HEK293 (cell line): Measurements from ENCODE around the gene GLI1.

ENCODE experiments used
- CTCF ChIA-PET: fragments of 350-600 bp; formaldehyde crosslinking; extraction: SDS; loops from one replicate; lab custom pipeline; 2021; ENCODE audit warnings: antibody characterized with exemption; lab: Yijun Ruan, JAX
- POLR2A ChIA-PET: fragments of 300-600 bp; formaldehyde crosslinking; extraction: SDS; loops from one replicate; lab custom pipeline; 2020; ENCODE audit warnings: antibody characterized with exemption, inconsistent platforms; lab: Yijun Ruan, JAX
- H3K27ac ChIP-seq: fragments of 200-500 bp; sonication (Bioruptor generic); 2 replicates; pipeline ENCODE4 v1.5.1; 2014; ENCODE audit warnings: low read depth, low read length, control low read depth, inconsistent platforms; ENCODE audit errors: extremely low read depth
- H3K36me3 ChIP-seq, 2 experiments: fragments of 200-500 bp in 1 of 2; sonication (Bioruptor generic) in 1 of 2; 1 replicate in 1 of 2; 2 replicates in 1 of 2; pipeline ENCODE4 v1.5.1; 2014 to 2017; ENCODE audit warnings: inconsistent platforms in 2 of 2, low read length in 2 of 2; ENCODE audit not compliant: control insufficient read depth in 2 of 2, insufficient read depth in 1 of 2
- H3K4me1 ChIP-seq: fragments of 200-500 bp; sonication (Bioruptor generic); 2 replicates; pipeline ENCODE4 v1.5.1; 2014; ENCODE audit warnings: mild to moderate bottlenecking, low read length, inconsistent platforms; ENCODE audit not compliant: control insufficient read depth, insufficient read depth
- H3K4me3 ChIP-seq: 2 replicates; pipeline ENCODE4 v1.5.1; 2011; ENCODE audit warnings: low read depth, mild to moderate bottlenecking, control low read depth, low read length, moderate library complexity
- H3K9me3 ChIP-seq: fragments of 200-500 bp; sonication (Bioruptor generic); 2 replicates; pipeline ENCODE4 v1.5.1; 2014; ENCODE audit warnings: low read depth, low read length, inconsistent platforms; ENCODE audit not compliant: control insufficient read depth, insufficient read depth
- BCL11A ChIP-seq: fragments of 450-650 bp; formaldehyde crosslinking; IDR thresholded peaks from 2 replicates; pipeline ENCODE4 v1.5.1; 2016; ENCODE audit warnings: low read depth, missing biosample characterization, missing genetic modification characterization
- EGR2 ChIP-seq: fragments of 450-650 bp; formaldehyde crosslinking; IDR thresholded peaks from 2 replicates; pipeline ENCODE4 v1.5.1; 2016; ENCODE audit warnings: low read depth, missing biosample characterization, missing genetic modification characterization
- GFI1B ChIP-seq: fragments of 450-650 bp; formaldehyde crosslinking; IDR thresholded peaks from 2 replicates; pipeline ENCODE4 v1.5.1; 2016; ENCODE audit warnings: missing biosample characterization, missing genetic modification characterization
- GLI2 ChIP-seq: fragments of 450-650 bp; formaldehyde crosslinking; IDR thresholded peaks from 2 replicates; pipeline ENCODE4; 2017; ENCODE audit warnings: missing biosample characterization, missing genetic modification characterization, low read depth, borderline replicate concordance
- GLIS2 ChIP-seq: fragments of 450-650 bp; formaldehyde crosslinking; IDR thresholded peaks from 2 replicates; pipeline ENCODE4 v1.5.1; 2016; ENCODE audit warnings: missing biosample characterization, missing genetic modification characterization
- HOXD13 ChIP-seq: sonication (generic); formaldehyde crosslinking; IDR thresholded peaks from 2 replicates; pipeline ENCODE4 v1.8.0; 2022; ENCODE audit warnings: missing genetic modification reagents, borderline replicate concordance
- KLF10 ChIP-seq: fragments of 450-650 bp; IDR thresholded peaks from 2 replicates; pipeline ENCODE4 v1.5.1; 2018; ENCODE audit warnings: missing biosample characterization, mild to moderate bottlenecking, missing genetic modification characterization
- KLF16 ChIP-seq: fragments of 450-650 bp; formaldehyde crosslinking; IDR thresholded peaks from 2 replicates; pipeline ENCODE4 v1.5.1; 2017; ENCODE audit warnings: missing biosample characterization, missing genetic modification characterization
- KLF7 ChIP-seq: fragments of 450-650 bp; formaldehyde crosslinking; IDR thresholded peaks from 2 replicates; pipeline ENCODE4 v1.5.1; 2016; ENCODE audit warnings: missing biosample characterization, missing genetic modification characterization, borderline replicate concordance
- KLF8 ChIP-seq: fragments of 450-650 bp; formaldehyde crosslinking; IDR thresholded peaks from 2 replicates; pipeline ENCODE4 v1.5.1; 2016; ENCODE audit warnings: missing biosample characterization, missing genetic modification characterization
- KLF9 ChIP-seq: fragments of 450-650 bp; formaldehyde crosslinking; IDR thresholded peaks from 2 replicates; pipeline ENCODE4 v1.5.1; 2016; ENCODE audit warnings: missing biosample characterization, missing genetic modification characterization, low read depth
- SALL2 ChIP-seq: fragments of 450-650 bp; formaldehyde crosslinking; IDR thresholded peaks from 2 replicates; pipeline ENCODE4 v1.5.0; 2017; ENCODE audit warnings: missing biosample characterization, mild to moderate bottlenecking, missing genetic modification characterization, borderline replicate concordance
- WT1 ChIP-seq: fragments of 450-650 bp; formaldehyde crosslinking; IDR thresholded peaks from 2 replicates; pipeline ENCODE4 v1.5.1; 2016; ENCODE audit warnings: missing biosample characterization, missing genetic modification characterization
- ZBTB17 ChIP-seq: fragments of 450-650 bp; formaldehyde crosslinking; IDR thresholded peaks from 2 replicates; pipeline ENCODE4 v1.5.1; 2016; ENCODE audit warnings: missing biosample characterization, missing genetic modification characterization
- ZBTB20 ChIP-seq: fragments of 450-650 bp; formaldehyde crosslinking; IDR thresholded peaks from 2 replicates; pipeline ENCODE4 v1.5.1; 2016; ENCODE audit warnings: missing biosample characterization, missing genetic modification characterization
- ZBTB48 ChIP-seq: fragments of 450-650 bp; formaldehyde crosslinking; IDR thresholded peaks from 2 replicates; pipeline ENCODE4 v1.5.1; 2016; ENCODE audit warnings: missing biosample characterization, missing genetic modification characterization
- ZFHX2 ChIP-seq: fragments of 450-650 bp; formaldehyde crosslinking; conservative IDR thresholded peaks from 2 replicates; pipeline ENCODE4 v1.5.1; 2016; ENCODE audit warnings: missing biosample characterization, missing genetic modification characterization
- ZIC2 ChIP-seq: fragments of 450-650 bp; formaldehyde crosslinking; IDR thresholded peaks from 2 replicates; pipeline ENCODE4 v1.5.1; 2016; ENCODE audit warnings: missing biosample characterization, missing genetic modification characterization
- ZNF112 ChIP-seq: fragments of 450-650 bp; formaldehyde crosslinking; IDR thresholded peaks from 2 replicates; pipeline ENCODE4 v1.5.0; 2017; ENCODE audit warnings: missing biosample characterization, missing genetic modification characterization
- ZNF133 ChIP-seq: fragments of 450-650 bp; formaldehyde crosslinking; IDR thresholded peaks from 2 replicates; pipeline ENCODE4 v1.5.1; 2016; ENCODE audit warnings: missing biosample characterization, missing genetic modification characterization
- ZNF140 ChIP-seq: fragments of 450-650 bp; formaldehyde crosslinking; IDR thresholded peaks from 2 replicates; pipeline ENCODE4 v1.5.1; 2016; ENCODE audit warnings: missing biosample characterization, missing genetic modification characterization
- ZNF175 ChIP-seq: fragments of 450-650 bp; formaldehyde crosslinking; IDR thresholded peaks from 2 replicates; pipeline ENCODE4 v1.5.1; 2016; ENCODE audit warnings: missing biosample characterization, missing genetic modification characterization
- ZNF239 ChIP-seq: fragments of 450-650 bp; formaldehyde crosslinking; IDR thresholded peaks from 2 replicates; pipeline ENCODE4 v1.5.1; 2016; ENCODE audit warnings: missing biosample characterization, missing genetic modification characterization
- ZNF37A ChIP-seq: fragments of 450-650 bp; IDR thresholded peaks from 2 replicates; pipeline ENCODE4 v1.5.1; 2018; ENCODE audit warnings: missing biosample characterization, missing genetic modification characterization
- ZNF423 ChIP-seq: fragments of 450-650 bp; formaldehyde crosslinking; IDR thresholded peaks from 2 replicates; pipeline ENCODE4 v1.5.1; 2016; ENCODE audit warnings: missing biosample characterization, missing genetic modification characterization
- ZNF624 ChIP-seq: fragments of 450-650 bp; formaldehyde crosslinking; IDR thresholded peaks from 2 replicates; pipeline ENCODE4 v1.5.1; 2017; ENCODE audit warnings: missing biosample characterization, missing genetic modification characterization
- ZNF626 ChIP-seq: fragments of 450-650 bp; sonication (Bioruptor Pico); formaldehyde crosslinking; IDR thresholded peaks from 2 replicates; pipeline ENCODE4 v1.5.1; 2018; ENCODE audit warnings: missing biosample characterization, missing genetic modification characterization, inconsistent platforms
- ZNF660 ChIP-seq: fragments of 450-650 bp; IDR thresholded peaks from 2 replicates; pipeline ENCODE4 v1.5.1; 2018; ENCODE audit warnings: missing biosample characterization, mild to moderate bottlenecking, missing genetic modification characterization
- ZNF701 ChIP-seq: fragments of 450-650 bp; formaldehyde crosslinking; IDR thresholded peaks from 2 replicates; pipeline ENCODE4 v1.5.1; 2016; ENCODE audit warnings: missing biosample characterization, missing genetic modification characterization
- ZNF747 ChIP-seq: fragments of 450-650 bp; formaldehyde crosslinking; IDR thresholded peaks from 2 replicates; pipeline ENCODE4 v1.5.1; 2016; ENCODE audit warnings: missing biosample characterization, missing genetic modification characterization
- TF ChIP-seq, protein P1 (sequence below): fragments of 450-650 bp; formaldehyde crosslinking; IDR thresholded peaks from 2 replicates; pipeline ENCODE4 v1.5.1; 2016; ENCODE audit warnings: missing biosample characterization, missing genetic modification characterization
- TF ChIP-seq, protein P2 (sequence below): fragments of 450-650 bp; formaldehyde crosslinking; IDR thresholded peaks from 2 replicates; pipeline ENCODE4 v1.5.1; 2016; ENCODE audit warnings: missing biosample characterization, missing genetic modification characterization
- TF ChIP-seq, protein P3 (sequence below): fragments of 450-650 bp; formaldehyde crosslinking; IDR thresholded peaks from 2 replicates; pipeline ENCODE4 v1.5.1; 2016; ENCODE audit warnings: missing biosample characterization, missing genetic modification characterization
- TF ChIP-seq, protein P4 (sequence below): fragments of 450-650 bp; formaldehyde crosslinking; IDR thresholded peaks from 2 replicates; pipeline ENCODE4 v1.5.1; 2016; ENCODE audit warnings: missing biosample characterization, missing genetic modification characterization

The GLI1 gene

GRCh38 chr12:57461276-57461916, 1.8 kb downstream of the GLI1 start (continued):
- no peak for TF ChIP-seq ZNF701 (tag by site-specific recombination)
- peak; percentile 35 for TF ChIP-seq KLF10 (tag by site-specific recombination)
- TF ChIP-seq, protein P1, sequence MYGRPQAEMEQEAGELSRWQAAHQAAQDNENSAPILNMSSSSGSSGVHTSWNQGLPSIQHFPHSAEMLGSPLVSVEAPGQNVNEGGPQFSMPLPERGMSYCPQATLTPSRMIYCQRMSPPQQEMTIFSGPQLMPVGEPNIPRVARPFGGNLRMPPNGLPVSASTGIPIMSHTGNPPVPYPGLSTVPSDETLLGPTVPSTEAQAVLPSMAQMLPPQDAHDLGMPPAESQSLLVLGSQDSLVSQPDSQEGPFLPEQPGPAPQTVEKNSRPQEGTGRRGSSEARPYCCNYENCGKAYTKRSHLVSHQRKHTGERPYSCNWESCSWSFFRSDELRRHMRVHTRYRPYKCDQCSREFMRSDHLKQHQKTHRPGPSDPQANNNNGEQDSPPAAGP (tag by site-specific recombination) = peak; percentile 59; the same call in 1 of the 2 replicates
- TF ChIP-seq WT1 = peak; percentile 43; the same call in 1 of the 2 replicates
- no peak for TF ChIP-seq ZNF133 (tag by site-specific recombination)
- TF ChIP-seq ZBTB17 (tag by site-specific recombination) = no peak; the same call in 1 of the 2 replicates
- no peak for TF ChIP-seq ZNF140 (tag by site-specific recombination)
- TF ChIP-seq GFI1B (tag by site-specific recombination) = no peak
- TF ChIP-seq SALL2 (tag by site-specific recombination) = no peak
- no peak for TF ChIP-seq ZNF747
- TF ChIP-seq ZIC2 = peak; percentile 91
- no peak for TF ChIP-seq ZNF626 (tag by site-specific recombination)
- peak; percentile 92 for TF ChIP-seq GLIS2
- TF ChIP-seq GLI2 (tag by site-specific recombination) = no peak
- TF ChIP-seq KLF16 (tag by site-specific recombination) = 0 out of 2 replicates have a peak, but pooled peaks have one; percentile 62
- peak; percentile 75; the same call in 1 of the 2 replicates for TF ChIP-seq KLF8
- TF ChIP-seq ZNF37A (tag by site-specific recombination) = no peak
- TF ChIP-seq ZNF423 (tag by site-specific recombination) = peak; percentile 74; the same call in 1 of the 2 replicates
- TF ChIP-seq, protein P2, sequence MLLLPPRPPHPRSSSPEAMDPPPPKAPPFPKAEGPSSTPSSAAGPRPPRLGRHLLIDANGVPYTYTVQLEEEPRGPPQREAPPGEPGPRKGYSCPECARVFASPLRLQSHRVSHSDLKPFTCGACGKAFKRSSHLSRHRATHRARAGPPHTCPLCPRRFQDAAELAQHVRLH (tag by site-specific recombination) = 0 out of 2 replicates have a peak, but pooled peaks have one; percentile 34
- no peak for TF ChIP-seq ZNF624 (tag by site-specific recombination)
- TF ChIP-seq, all 188 proteins: peak for 45

DNA sequence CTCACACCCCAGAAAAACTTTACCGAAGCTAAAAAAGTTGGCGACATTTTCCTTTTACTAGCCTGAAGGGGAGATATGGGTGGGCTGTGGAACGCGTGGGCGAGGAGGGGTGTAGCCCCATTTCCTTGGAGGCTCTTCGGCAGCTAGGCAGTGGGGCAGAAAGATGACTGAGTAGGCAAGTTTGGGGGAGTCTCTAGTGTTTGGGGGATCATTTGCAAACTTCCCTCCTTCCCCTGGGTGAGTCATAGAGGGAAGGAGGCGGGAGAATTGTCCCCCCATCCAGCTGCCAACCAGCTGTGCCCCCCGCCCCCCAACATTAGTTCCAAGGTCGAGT, 2.3 kb downstream of the GLI1 start:
- CTCF ChIA-PET = interaction anchor here (0.6 to 4.2 kb wide), 16 partner anchors 9 to 1013 kb away, joined by 3 to 38 read pairs (median 4); partner anchors contain the start of genes ARHGAP9 and TIMELESS
- peak overlapping the region; percentile 25; the same call in 1 of the 2 replicates for H3K27ac ChIP-seq
- TF ChIP-seq ZNF660 (tag by site-specific recombination) (no peak), KLF9 (tag by site-specific recombination) (0 out of 2 replicates have a peak, but pooled peaks have one; percentile 11), HOXD13 (CRISPR knock-in tag) (no peak), ZFHX2 (tag by site-specific recombination) (peak; percentile 88), EGR2 (tag by site-specific recombination) (peak; percentile 10; the same call in 1 of the 2 replicates), KLF7 (tag by site-specific recombination) (no peak), ZNF112 (tag by site-specific recombination) (no peak), ZNF239 (tag by site-specific recombination) (no peak), ZBTB48 (peak; percentile 60; the same call in 1 of the 2 replicates), ZBTB20 (tag by site-specific recombination) (no peak), ZNF175 (tag by site-specific recombination) (no peak), BCL11A (tag by site-specific recombination) (0 out of 2 replicates have a peak, but pooled peaks have one; percentile 16)
- TF ChIP-seq, protein P3, sequence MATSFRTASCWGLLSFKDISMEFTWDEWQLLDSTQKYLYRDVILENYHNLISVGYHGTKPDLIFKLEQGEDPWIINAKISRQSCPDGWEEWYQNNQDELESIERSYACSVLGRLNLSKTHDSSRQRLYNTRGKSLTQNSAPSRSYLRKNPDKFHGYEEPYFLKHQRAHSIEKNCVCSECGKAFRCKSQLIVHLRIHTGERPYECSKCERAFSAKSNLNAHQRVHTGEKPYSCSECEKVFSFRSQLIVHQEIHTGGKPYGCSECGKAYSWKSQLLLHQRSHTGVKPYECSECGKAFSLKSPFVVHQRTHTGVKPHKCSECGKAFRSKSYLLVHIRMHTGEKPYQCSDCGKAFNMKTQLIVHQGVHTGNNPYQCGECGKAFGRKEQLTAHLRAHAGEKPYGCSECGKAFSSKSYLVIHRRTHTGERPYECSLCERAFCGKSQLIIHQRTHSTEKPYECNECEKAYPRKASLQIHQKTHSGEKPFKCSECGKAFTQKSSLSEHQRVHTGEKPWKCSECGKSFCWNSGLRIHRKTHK (tag by site-specific recombination) = no peak
- TF ChIP-seq, protein P4, sequence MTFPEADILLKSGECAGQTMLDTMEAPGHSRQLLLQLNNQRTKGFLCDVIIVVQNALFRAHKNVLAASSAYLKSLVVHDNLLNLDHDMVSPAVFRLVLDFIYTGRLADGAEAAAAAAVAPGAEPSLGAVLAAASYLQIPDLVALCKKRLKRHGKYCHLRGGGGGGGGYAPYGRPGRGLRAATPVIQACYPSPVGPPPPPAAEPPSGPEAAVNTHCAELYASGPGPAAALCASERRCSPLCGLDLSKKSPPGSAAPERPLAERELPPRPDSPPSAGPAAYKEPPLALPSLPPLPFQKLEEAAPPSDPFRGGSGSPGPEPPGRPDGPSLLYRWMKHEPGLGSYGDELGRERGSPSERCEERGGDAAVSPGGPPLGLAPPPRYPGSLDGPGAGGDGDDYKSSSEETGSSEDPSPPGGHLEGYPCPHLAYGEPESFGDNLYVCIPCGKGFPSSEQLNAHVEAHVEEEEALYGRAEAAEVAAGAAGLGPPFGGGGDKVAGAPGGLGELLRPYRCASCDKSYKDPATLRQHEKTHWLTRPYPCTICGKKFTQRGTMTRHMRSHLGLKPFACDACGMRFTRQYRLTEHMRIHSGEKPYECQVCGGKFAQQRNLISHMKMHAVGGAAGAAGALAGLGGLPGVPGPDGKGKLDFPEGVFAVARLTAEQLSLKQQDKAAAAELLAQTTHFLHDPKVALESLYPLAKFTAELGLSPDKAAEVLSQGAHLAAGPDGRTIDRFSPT = 0 out of 2 replicates have a peak, but pooled peaks have one; percentile 70

More for the DNA sequence above, 2.3 kb downstream of the GLI1 start:
- H3K4me1 ChIP-seq = peaks cover 8% of the 10 kb centered on the region
- POLR2A ChIA-PET = interaction anchor here (4.0 kb wide), 1 partner anchor 58 kb away, joined by 13 read pairs; the partner anchor contains the start of gene DDIT3
- H3K4me3 ChIP-seq = peak overlapping the region; percentile 48
- H3K36me3 ChIP-seq = no peaks in the 10 kb centered on the region
- H3K9me3 ChIP-seq = no peaks in the 10 kb centered on the region
